ENCODE data around the gene LMAN2.
"Not testable (repeated sequence)": the region's sequence is repeated elsewhere in the genome, so short reads cannot be mapped to it uniquely, and the experiment has no call there.

The LMAN2 gene

DNA sequence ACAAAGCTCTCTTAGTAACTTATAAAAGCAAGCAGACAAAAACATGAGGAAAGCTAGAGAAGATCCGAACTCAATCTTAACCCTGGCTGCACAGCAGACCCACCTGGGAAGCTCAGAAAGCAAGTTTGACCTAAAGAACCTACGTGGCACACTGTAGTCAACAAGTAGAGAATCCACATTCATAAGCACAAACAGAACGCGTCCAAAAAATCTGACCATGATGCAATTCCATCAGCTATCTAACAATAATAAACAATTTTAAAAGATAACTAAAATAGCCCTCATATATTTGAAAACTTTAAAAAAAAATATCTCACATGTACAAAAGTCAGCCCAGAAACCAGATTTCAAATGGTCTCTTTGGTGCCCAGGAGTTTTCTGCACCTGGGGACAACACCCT lies 4.6 kb downstream of the LMAN2 start:
- no peak for DNase-seq

DNA sequence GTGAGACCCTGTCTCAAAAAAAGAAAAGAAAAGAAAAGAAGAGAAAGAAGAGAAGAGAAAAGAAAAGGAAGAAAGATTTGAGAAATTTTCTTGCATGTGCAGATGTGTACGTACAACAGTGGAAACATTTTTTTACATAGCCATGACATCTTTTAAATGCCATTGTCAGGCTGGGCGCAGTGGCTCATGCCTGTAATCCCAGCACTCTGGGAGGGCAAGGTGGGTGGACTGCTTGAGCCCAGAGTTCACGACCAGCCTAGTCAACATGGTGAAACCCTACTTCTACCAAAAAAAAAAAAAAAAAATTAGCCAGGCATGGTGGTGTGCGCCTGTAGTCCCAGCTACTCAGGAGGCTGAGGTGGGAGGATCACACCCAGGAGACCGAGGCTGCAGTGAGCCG lies 6.6 kb downstream of the LMAN2 start:
- DNase-seq: no peak

- no peak for DNase-seq
Measured at GRCh38 chr5:177343777-177344176, 7.7 kb downstream of the LMAN2 start.

DNA sequence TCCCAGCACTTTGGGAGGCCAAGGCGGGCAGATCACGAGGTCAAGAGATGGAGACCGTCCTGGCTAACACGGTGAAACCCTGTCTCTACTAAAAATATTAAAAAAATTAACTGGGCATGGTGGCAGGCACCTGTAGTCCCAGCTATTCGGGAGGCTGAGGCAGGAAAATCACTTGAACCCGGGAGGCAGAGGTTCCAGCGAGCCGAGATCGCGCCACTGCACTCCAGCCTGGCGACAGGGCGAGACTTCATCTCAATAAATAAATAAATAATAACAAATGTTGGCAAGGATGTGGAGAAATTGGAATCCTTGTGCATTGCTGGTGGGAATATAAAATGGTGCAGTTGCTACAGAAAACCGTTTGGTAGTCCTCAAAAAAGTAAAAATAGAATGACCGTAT lies 8.5 kb downstream of the LMAN2 start:
- DNase-seq: not testable (repeated sequence)

GRCh38 chr5:177339107-177339638 lies 12.3 kb downstream of the LMAN2 start:
- no peak for DNase-seq

- no peak for DNase-seq
Measured at GRCh38 chr5:177338251-177339106, 13.0 kb downstream of the LMAN2 start.

DNA sequence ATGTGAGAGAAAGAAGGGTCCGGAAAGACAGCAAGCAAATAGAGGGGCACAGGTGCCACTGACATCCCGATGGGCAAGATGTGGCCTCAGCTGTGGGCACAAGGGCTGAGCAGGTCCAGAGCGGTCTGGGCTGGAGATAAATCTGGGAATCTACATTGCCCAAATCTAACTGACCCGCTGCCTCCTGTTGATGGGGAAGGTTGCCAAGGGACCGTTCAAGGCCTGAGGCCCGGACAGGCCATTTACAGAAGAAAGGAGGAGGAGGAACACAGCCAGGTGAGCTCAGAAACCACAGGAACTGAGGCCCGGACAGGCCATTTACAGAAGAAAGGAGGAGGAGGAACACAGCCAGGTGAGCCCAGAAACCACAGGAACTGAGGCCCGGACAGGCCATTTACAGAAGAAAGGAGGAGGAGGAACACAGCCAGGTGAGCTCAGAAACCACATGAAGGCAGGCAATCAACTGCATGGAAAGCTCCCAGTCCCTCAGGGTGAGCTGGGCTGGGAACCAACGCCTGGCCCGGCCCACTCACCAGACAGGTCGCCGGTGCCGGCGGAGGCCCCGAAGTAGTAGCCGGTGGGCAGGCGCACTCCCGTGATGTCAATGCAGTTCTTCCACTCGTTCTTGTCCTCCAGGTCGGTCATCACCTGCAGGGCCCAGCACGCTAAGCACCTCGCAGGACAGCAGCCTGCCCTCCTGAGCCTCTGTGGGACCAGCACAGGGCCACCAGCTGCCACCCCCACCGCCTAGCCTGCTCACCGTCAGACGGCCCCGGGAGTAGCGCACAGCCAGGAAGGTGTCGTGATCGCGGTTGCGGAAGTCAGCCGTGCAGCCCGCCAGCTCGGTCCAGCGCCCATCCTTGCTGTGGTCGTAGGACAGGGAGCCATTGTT lies 14.6 kb downstream of the LMAN2 start:
- DNase-seq: no peak

DNA sequence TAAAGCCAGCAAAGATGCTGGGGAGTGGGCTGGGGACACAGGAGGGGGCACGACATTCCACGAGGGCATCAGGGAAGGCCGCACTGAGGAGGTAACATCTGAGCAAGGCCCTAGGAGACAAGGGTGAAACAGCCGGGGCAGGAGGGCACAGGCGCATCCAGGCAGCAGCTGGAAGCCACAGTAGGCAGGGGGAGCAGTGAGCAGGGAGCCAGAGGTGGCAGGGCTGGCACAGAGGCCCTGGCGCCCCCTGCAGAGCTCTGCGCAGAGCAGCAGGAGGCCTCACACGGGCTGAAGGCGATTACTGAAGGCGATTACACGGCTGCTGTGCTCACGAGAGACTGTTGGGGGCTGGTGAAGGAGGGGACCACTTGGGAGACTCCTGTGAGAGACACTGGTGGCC lies 15.4 kb downstream of the LMAN2 start:
- DNase-seq: no peak

DNA sequence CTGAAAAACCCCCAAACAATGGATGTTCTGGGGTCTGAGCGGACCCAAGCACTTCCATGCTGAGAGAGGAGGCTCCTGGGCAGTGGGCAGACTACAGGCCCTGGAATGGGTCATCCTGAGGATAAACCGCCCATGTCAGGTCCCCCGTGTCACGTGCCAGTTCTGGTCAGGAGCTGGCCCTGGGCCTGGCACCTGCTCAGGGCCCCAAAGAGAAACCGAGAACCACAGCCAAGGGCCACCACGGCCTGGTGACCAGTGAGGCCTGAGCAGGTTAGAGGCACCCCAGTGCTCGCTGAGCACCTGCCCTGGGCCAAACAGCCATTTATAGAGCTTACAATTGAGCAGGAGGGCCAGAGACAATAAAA lies 15.8 kb downstream of the LMAN2 start:
- DNase-seq: no peak

DNA sequence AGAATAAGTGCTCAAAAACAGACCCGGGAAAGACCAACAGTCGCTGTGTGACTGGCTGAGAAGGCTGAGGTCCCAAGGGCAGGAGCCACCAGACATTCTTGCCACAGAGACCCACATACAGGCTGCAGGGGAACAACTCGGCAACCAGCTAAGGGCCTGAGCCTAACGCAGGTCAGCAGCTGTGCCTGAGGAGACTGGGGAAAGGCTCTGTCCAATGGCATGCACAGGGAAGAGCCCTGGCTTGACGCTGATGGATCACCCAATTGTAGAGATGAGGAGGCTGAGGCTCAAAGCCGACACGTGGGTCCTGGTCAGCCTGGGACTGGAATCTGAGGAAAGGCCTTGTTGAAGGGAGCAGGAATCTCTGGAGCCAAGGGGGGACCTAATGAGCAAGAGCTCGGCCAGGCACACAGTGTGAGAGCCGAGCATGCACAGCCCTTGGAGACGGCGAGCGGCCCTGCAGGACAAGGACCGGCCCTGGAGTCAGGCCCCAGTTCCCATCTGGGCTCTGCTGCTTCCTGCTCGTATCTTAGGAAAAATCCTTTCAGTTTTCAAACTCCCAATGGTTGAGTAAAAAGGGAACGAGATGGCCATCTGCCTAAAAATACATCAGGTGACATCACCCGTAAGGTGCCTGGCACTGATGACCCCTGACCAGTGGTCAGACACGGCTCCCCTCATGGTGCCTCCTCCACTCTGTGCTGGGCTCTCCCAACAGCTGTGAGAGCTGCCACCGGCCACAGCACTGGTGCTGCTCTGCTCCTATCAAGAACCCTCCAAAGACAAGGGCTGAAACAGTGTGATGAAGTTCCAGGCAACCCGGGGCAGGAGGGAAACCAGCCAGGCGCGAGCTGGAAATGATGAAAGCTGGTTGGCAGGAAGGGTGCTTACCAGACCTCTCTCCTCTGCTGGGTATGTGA lies 16.4 kb downstream of the LMAN2 start:
- no peak for DNase-seq

GRCh38 chr5:177334155-177334551 lies 17.3 kb downstream of the LMAN2 start:
- no peak for DNase-seq

DNA sequence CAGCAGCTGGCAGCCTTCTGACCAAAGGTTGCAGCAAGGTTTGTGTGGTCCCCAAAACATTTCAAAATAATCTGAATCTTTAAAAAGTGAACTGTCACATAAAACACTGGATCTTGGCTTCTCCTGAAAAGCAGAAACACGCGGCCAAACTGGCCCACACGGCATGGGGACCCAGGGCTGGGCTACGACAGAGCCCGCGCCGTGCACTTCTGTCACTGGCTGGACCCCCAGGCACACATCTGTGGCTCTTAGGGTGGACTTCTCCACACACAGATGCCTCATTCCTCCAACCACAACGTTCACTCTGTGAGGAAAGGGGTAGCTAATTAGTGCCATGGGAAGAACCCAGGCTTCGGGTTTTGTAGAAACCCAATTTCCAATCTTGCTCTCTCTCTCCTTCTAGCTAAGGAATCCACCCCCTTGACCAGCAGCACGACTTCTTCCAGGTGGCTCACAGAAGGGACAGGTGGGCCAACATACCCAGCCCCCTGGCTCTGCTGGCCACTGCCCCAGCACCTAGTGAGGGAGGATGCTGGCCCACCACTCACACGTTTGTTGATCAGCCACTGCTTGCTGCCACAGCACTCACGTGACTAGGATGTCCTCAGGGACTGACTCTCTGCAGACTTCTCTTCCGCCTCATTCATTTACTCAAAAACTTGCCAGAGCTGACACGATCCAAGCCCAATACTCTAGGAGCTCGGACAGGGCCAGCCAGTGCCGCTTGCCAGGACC lies 17.9 kb downstream of the LMAN2 start:
- DNase-seq: no peak

DNA sequence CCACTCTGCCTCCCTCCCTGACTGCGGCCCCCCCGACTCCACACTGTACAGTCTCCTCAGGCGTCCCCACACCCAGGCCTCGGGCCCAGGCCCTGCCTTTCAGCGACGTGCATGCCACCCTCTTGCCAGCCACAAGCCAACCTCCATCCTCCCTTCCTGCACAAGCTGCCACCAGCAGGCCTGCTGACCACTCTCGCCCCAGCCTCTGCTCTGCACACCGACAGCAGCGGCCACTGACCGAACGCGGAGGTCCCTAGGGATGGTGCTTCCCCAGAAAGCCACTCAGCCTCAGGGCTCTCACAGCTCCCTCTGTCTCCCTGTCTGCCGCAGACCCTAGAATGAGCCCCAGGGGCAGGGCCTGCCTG lies 18.6 kb downstream of the LMAN2 start:
- DNase-seq: no peak

- DNase-seq: no peak
Measured at GRCh38 chr5:177332031-177332895, 19.2 kb downstream of the LMAN2 start.

GRCh38 chr5:177330991-177331842 lies 20.3 kb downstream of the LMAN2 start:
- DNase-seq: no peak

DNA sequence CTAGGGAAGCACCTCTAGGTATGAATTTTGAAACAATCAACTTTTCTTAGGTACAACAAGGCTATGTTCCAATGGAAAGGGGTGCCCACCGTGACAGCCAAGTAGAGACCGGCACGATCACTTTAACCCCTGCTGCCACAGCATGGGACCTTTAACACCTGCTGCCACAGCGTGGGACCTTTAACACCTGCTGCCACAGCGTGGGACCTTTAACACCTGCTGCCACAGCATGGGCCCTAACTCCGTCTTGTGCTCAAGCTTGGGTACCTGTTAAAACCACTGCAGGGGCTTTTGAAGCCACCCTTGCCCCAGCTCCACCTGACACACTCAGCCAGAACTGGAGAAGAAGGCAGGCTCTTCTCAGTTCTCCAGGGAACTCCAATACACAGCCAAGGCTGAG lies 21.6 kb downstream of the LMAN2 start:
- DNase-seq: no peak

DNA sequence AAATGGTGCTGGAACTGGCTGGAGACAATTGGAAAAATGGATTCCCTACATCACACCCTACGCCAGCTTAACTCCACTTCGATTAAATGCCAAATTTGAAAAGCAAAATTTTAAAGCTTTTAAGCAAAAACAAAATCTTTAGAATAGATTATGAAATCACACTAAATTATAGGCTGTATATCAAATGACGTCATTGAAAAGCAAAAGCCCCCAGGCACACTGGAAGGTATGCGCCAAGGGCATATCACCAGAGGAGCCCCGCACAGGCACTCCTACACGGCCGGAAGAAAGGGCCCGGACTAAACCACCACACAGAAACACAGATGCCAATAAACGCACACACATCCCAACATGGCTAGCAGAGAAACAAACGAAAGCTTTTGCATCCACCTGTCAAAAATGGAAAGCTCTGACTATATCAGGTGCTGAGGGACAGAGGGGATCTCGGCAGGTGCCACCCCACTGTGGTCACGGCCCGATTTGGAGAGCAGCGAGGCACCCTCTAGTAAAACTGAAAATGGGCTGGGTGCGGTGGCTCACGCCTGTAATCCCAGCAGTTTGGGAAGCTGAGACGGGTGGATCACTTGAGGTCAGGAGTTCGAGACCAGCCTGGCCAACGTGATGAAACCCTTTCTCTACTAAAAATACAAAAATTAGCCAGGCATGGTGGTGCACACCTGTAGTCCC lies 22.8 kb downstream of the LMAN2 start:
- DNase-seq: no peak

DNA sequence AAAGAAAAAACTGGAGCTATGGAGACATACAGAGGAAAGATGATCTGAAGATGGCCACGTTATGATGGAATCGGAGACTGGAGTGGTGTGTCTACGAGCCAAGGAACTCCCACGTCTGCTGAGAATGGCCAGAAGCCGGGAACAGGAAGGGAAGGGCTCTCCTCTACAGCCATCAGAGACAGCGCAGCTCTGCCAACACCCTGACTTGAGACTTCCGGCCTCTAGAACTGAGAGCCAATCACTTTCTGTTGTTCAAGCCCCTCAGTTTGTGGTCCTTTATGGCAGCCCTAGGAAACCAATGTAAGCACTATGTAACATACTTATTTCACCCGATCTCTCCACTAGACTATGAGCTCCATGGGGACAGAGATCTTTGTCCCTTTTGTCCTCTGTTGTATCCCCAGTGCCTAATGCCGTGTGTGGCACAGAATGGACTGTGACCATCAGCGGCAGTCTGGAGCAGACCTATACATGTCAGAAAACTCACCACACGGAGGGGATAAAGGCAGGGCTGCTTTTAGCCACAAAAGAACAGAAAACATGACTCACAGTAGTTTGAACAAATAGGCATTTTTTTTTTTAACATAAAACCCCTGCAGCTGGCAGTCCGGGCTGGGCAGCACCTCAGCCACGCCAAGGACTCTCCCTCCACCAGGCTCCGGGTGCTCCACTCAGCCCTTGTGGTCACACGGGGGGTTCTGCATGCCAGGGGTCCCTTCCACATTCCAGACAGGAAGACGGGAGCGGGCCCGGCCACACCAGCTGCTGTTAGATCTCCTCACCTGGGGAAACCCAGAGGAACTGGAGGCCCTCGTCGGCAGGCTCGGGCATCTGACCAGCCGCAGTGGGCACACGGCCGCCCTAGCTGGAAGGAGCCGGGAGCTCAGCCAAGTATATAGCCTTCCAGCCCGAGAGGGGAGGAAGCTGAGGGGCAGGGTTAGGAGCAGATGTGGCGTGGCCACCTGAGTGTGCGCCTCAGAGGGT lies 23.6 kb downstream of the LMAN2 start:
- DNase-seq: no peak
